ENCODE results near the gene BDKRB2. TPM values are rescaled to one million over a fixed set of nuclear protein-coding genes. Genes with fewer than 3 reads are reported as not detected.

BDKRB2 gene
- total and polyA plus RNA-seq, 8 donors, result 3.5 to 14.2 (median 6.1) TPM; not detected in 1

- Histone ChIP-seq H3K36me3 (no peaks in the 10 kb centered on the region), H3K4me1 (peaks cover 0 to 8% (median 0%) of the 10 kb centered on the region in 4 donors), H3K27me3 (no peaks in the 10 kb centered on the region), H3K27ac (no peak overlapping the region), H3K4me3 (no peak overlapping the region), H3K9me3 (no peaks in the 10 kb centered on the region)
- TF ChIP-seq, protein P1, sequence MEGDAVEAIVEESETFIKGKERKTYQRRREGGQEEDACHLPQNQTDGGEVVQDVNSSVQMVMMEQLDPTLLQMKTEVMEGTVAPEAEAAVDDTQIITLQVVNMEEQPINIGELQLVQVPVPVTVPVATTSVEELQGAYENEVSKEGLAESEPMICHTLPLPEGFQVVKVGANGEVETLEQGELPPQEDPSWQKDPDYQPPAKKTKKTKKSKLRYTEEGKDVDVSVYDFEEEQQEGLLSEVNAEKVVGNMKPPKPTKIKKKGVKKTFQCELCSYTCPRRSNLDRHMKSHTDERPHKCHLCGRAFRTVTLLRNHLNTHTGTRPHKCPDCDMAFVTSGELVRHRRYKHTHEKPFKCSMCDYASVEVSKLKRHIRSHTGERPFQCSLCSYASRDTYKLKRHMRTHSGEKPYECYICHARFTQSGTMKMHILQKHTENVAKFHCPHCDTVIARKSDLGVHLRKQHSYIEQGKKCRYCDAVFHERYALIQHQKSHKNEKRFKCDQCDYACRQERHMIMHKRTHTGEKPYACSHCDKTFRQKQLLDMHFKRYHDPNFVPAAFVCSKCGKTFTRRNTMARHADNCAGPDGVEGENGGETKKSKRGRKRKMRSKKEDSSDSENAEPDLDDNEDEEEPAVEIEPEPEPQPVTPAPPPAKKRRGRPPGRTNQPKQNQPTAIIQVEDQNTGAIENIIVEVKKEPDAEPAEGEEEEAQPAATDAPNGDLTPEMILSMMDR (IDR thresholded peaks at IDR 0.05), result no peak
- TF ChIP-seq POLR2A (IDR thresholded peaks at IDR 0.05) (no peak), POLR2AphosphoS5 (IDR thresholded peaks at IDR 0.05) (no peak), EP300 (IDR thresholded peaks at IDR 0.05) (no peak)
- peak in 1 of 2 donors; percentile 16 for DNase-seq
- intact Hi-C loops (cut with DNase I; ENCODE audit: low total_unique reads), result no loop called here
- WGBS, 5 donors, result 75 to 89% (median 88%) methylated on average over 7 of the region's 7 CpGs
These were observed 45.9 kb upstream of the BDKRB2 start for GRCh38 chr14:96158735-96159134.

DNA sequence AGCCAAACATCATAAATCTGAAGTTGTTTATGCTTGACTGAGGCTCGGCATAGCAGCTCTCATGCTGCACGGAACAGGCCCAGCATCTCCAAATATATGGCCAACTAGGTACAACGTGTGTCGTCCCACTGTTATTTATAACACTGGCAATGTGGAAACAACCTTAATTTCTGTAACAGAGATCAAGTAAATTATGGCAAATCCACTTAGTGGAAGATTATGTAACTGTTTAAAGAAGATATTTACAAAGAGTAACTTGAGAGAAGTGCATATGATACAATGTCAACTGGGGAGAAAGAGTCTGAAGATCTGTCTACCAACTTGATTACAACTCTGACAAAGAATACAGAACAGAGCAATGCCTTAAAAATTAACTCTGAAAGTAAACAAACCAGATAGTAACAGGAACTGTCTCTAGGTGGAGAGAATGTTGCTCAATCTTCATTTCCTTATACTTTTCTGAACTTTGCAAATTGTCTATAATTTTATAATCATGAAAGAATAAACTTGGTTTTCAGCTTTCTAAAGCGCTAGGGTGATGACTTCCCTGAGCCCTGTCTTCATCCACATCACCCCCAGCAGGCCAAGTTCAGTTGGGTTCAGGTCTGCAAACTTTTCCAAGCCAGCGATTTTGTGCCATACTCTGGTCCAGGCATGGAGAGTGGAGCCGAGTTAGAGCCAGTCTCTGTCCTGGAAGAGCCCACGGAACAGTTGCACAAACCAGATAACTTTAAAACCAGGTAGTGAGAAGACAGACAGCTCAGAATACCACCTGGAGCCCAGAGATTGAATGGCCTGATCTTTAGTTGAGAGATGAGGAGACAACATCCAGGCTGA lies 44.3 kb upstream of the BDKRB2 start:
- no peak overlapping the region for H3K4me3 ChIP-seq
- 82 to 87% (median 84%) methylated on average over 8 of the region's 8 CpGs for WGBS, 5 donors
- peak overlapping the region in 2 of 5 donors; percentile 17 to 53 for H3K27ac ChIP-seq
- H3K4me1 ChIP-seq, result peaks cover 0 to 8% (median 0%) of the 10 kb centered on the region in 4 donors
- no peaks in the 10 kb centered on the region for H3K9me3 ChIP-seq
- intact Hi-C loops (cut with DNase I; ENCODE audit: low total_unique reads), result no loop called here
- no peaks in the 10 kb centered on the region for H3K36me3 ChIP-seq
- TF ChIP-seq, protein P1 (IDR thresholded peaks at IDR 0.05), result no peak
- TF ChIP-seq POLR2AphosphoS5 (IDR thresholded peaks at IDR 0.05), result peak; percentile 31 to 76 (median 54)
- peak in 1 of 2 donors; percentile 8 for DNase-seq
- no peaks in the 10 kb centered on the region for H3K27me3 ChIP-seq

GRCh38 chr14:96160913-96161310 lies 43.7 kb upstream of the BDKRB2 start:
- Histone ChIP-seq H3K4me1 (peaks cover 0 to 8% (median 0%) of the 10 kb centered on the region in 4 donors), H3K27ac (peak overlapping the region in 2 of 5 donors; percentile 17 to 53), H3K4me3 (no peak overlapping the region), H3K36me3 (no peaks in the 10 kb centered on the region), H3K9me3 (no peaks in the 10 kb centered on the region), H3K27me3 (no peaks in the 10 kb centered on the region)
- WGBS, 5 donors, result 89 to 96% (median 94%) methylated on average over 4 of the region's 4 CpGs
- TF ChIP-seq POLR2A (IDR thresholded peaks at IDR 0.05) (no peak), POLR2AphosphoS5 (IDR thresholded peaks at IDR 0.05) (no peak), EP300 (IDR thresholded peaks at IDR 0.05) (no peak)
- TF ChIP-seq, protein P1 (IDR thresholded peaks at IDR 0.05), result no peak
- intact Hi-C loops (cut with DNase I; ENCODE audit: low total_unique reads), result no loop called here
- peak in 1 of 2 donors; percentile 9 for DNase-seq

GRCh38 chr14:96161636-96162035 lies 43.0 kb upstream of the BDKRB2 start:
- H3K9me3 ChIP-seq, result no peaks in the 10 kb centered on the region
- H3K27ac ChIP-seq, result no peak overlapping the region
- intact Hi-C loops (cut with DNase I; ENCODE audit: low total_unique reads), result no loop called here
- H3K36me3 ChIP-seq, result no peaks in the 10 kb centered on the region
- H3K4me3 ChIP-seq, result no peak overlapping the region
- WGBS, 5 donors, result 75 to 90% (median 86%) methylated on average over 2 of the region's 2 CpGs
- peaks cover 0 to under 1% (median 0%) of the 10 kb centered on the region in 3 donors for H3K27me3 ChIP-seq
- no peak for DNase-seq
- no peak for TF ChIP-seq POLR2A (IDR thresholded peaks at IDR 0.05)
- H3K4me1 ChIP-seq, result peaks cover 0 to 9% (median 2%) of the 10 kb centered on the region in 4 donors

- no peaks in the 10 kb centered on the region for H3K9me3 ChIP-seq
- no peak overlapping the region for H3K27ac ChIP-seq
- peaks cover 0 to 15% (median 2%) of the 10 kb centered on the region in 4 donors for H3K4me1 ChIP-seq
- peaks cover 0 to 7% (median 0%) of the 10 kb centered on the region in 3 donors for H3K27me3 ChIP-seq
- TF ChIP-seq EP300 (IDR thresholded peaks at IDR 0.05) (no peak), POLR2AphosphoS5 (IDR thresholded peaks at IDR 0.05) (no peak), POLR2A (IDR thresholded peaks at IDR 0.05) (no peak)
- TF ChIP-seq, protein P1 (IDR thresholded peaks at IDR 0.05), result no peak
- no peaks in the 10 kb centered on the region for H3K36me3 ChIP-seq
- peak in 1 of 2 donors; percentile 5 for DNase-seq
- WGBS, 5 donors, result 92 to 95% (median 94%) methylated on average over 6 of the region's 6 CpGs
- no peak overlapping the region for H3K4me3 ChIP-seq
- intact Hi-C loops (cut with DNase I; ENCODE audit: low total_unique reads), result no loop called here
These were observed 42.4 kb upstream of the BDKRB2 start for GRCh38 chr14:96162265-96162664.
